HepG2 (cell line): ENCODE data around the gene CYLD. TPM values are rescaled to one million over a fixed set of nuclear protein-coding genes. Genes with fewer than 3 reads are reported as not detected.

Experiments used
- ATAC-seq: fragments of 200-7000 bp; cut with Tn5 transposase; 3 replicates; pipeline ENCODE4 v1.9.1; 2020; ENCODE audit warnings: mild to moderate bottlenecking, moderate library complexity
- BruUV-seq: library from RNA; stranded (reverse); fragments of 400-500 nt; replicated peaks from 2 replicates; lab custom pipeline; 2021; lab: Mats Ljungman, UMichigan
- CTCF ChIA-PET: fragments of 300-600 bp; formaldehyde crosslinking; extraction: SDS; loops from one replicate; lab custom pipeline; 2021; ENCODE audit warnings: low total read pairs, inconsistent platforms, low intra/inter-chr PET ratio; lab: Yijun Ruan, JAX
- POLR2A ChIA-PET: fragments of 350-600 bp; sonication (Branson Sonifier 250); formaldehyde crosslinking; loops from one replicate; lab custom pipeline; 2020; ENCODE audit warnings: antibody characterized with exemption, inconsistent platforms; lab: Yijun Ruan, JAX
- DNase-seq: peaks from one replicate; pipeline ENCODE4 v3.0.0-alpha.2; 2015; ENCODE audit warnings: low spot score
- FAIRE-seq: peaks from 3 replicates; lab custom pipeline; 2011; peaks lifted over from hg19 to GRCh38; lab: Jason Lieb, UNC
- H2AFZ ChIP-seq: one replicate; pipeline ENCODE4 v1.6.1; 2011; ENCODE audit warnings: low read length, inconsistent platforms
- H3K27ac ChIP-seq: fragments of 300-600 bp; 3 replicates; pipeline ENCODE4 v1.8.0; 2011; ENCODE audit warnings: mixed run types, mild to moderate bottlenecking, mixed read lengths, low read length, inconsistent platforms; ENCODE audit not compliant: insufficient read depth; ENCODE audit errors: extremely low read length
- H3K27me3 ChIP-seq, 2 experiments: fragments of 200-600 bp in 1 of 2; 2 replicates in 1 of 2; 3 replicates in 1 of 2; pipeline versions ENCODE4 v1.6.0 to v1.8.0; 2011; ENCODE audit warnings: low read length in 2 of 2, mild to moderate bottlenecking in 2 of 2, moderate library complexity in 2 of 2, inconsistent platforms in 1 of 2; ENCODE audit not compliant: insufficient read depth in 2 of 2, control insufficient read depth in 1 of 2
- H3K36me3 ChIP-seq, 2 experiments: fragments of 200-600 bp in 1 of 2; replicated peaks in 1 of 2; 2 replicates in 1 of 2; 3 replicates in 1 of 2; pipeline versions ENCODE4 v1.5.1 to v1.8.0; 2011; ENCODE audit warnings: low read length in 2 of 2, inconsistent platforms in 1 of 2; ENCODE audit not compliant: insufficient read depth in 2 of 2, control insufficient read depth in 1 of 2
- H3K4me1 ChIP-seq: 2 replicates; pipeline ENCODE4 v1.5.1; 2012; ENCODE audit warnings: low read length, inconsistent platforms; ENCODE audit not compliant: insufficient read depth
- H3K4me2 ChIP-seq: 2 replicates; pipeline ENCODE4 v1.6.0; 2011; ENCODE audit warnings: low read depth, low read length, inconsistent platforms
- H3K4me3 ChIP-seq, 3 experiments: fragments of 200-600 bp in 1 of 3; sonication (generic), shearing (Covaris generic) in 1 of 3; replicated peaks in 1 of 3; 2 replicates each; pipeline ENCODE4 v1.5.1; 2011 to 2016; ENCODE audit warnings: low read length in 3 of 3, inconsistent platforms in 2 of 3, low read depth in 2 of 3, mild to moderate bottlenecking in 2 of 3, control low read depth in 1 of 3, mixed read lengths in 1 of 3; ENCODE audit not compliant: insufficient read depth in 1 of 3
- H3K79me2 ChIP-seq: one replicate; pipeline ENCODE4 v1.6.1; 2011; ENCODE audit warnings: low read length, inconsistent platforms; ENCODE audit not compliant: insufficient read depth
- H3K9ac ChIP-seq: 2 replicates; pipeline ENCODE4 v1.6.0; 2011; ENCODE audit warnings: mild to moderate bottlenecking, low read depth, low read length, inconsistent platforms; ENCODE audit not compliant: insufficient read depth
- H3K9me3 ChIP-seq: 2 replicates; pipeline ENCODE4 v1.5.1; 2012; ENCODE audit warnings: mild to moderate bottlenecking, low read length
- H4K20me1 ChIP-seq: 2 replicates; pipeline ENCODE4 v1.6.0; 2011; ENCODE audit warnings: inconsistent platforms, mild to moderate bottlenecking, low read length, moderate library complexity; ENCODE audit not compliant: insufficient read depth
- KAT2B ChIP-seq: fragments of 150-350 bp; IDR thresholded peaks from 2 replicates; pipeline ENCODE4 v1.6.1; 2014; ENCODE audit warnings: low read depth, low read length, borderline replicate concordance
- MLX ChIP-seq: IDR thresholded peaks from 2 replicates; pipeline ENCODE4 v1.6.1; 2016
- THRA ChIP-seq: sonication (generic); formaldehyde crosslinking; IDR thresholded peaks from 2 replicates; pipeline ENCODE4 v1.4.0; 2020; ENCODE audit warnings: missing genetic modification reagents, borderline replicate concordance
- ZGPAT ChIP-seq: IDR thresholded peaks from 2 replicates; pipeline ENCODE4 v1.6.1; 2016; ENCODE audit warnings: mild to moderate bottlenecking
- ZNF101 ChIP-seq: sonication (generic); formaldehyde crosslinking; IDR thresholded peaks from 2 replicates; pipeline ENCODE4 v1.4.0; 2020; ENCODE audit warnings: mild to moderate bottlenecking, low read depth, missing genetic modification reagents, borderline replicate concordance
- ZNF282 ChIP-seq: fragments of 450-650 bp; IDR thresholded peaks from 2 replicates; pipeline ENCODE4 v1.6.1; 2018; ENCODE audit not compliant: partially characterized antibody
- WGBS: methylation state at CpG from one replicate; pipeline ENCODE4 v1.1.6; 2017; ENCODE audit warnings: low lambda C conversion rate; 5-methylcytosine and 5-hydroxymethylcytosine counted together
- in situ Hi-C: cut with HindIII; loops from 2 replicates; pipeline ENCODE4 v1.10.0; 2017; ENCODE audit warnings: low pct_unique_long_range_greater_than_20kb; ENCODE audit not compliant: extremely low pct_ligation_motif_present
- intact Hi-C: fragments of 100-400 bp; cut with micrococcal nuclease; formaldehyde crosslinking; loops from one replicate; pipeline ENCODE4 v1.10.0; 2022; ENCODE audit not compliant: unreplicated experiment
- polyA plus RNA-seq, 8 experiments: library from polyadenylated mRNA; depleted of rRNA in 3 of 8; stranded (reverse) in 7 of 8; unstranded in 1 of 8; fragments of >200 nt; fragmentation: Illumina TruSeq in 4 of 8; extraction: Trizol in 4 of 8; gene quantifications; 2 replicates each; pipeline versions ENCODE4 v1.2.1 to v1.2.3, GENCODE V29; 2011 to 2016; ENCODE audit warnings: low read depth in 4 of 8, missing spikeins in 1 of 8, mixed read lengths in 1 of 8; ENCODE audit not compliant: insufficient read depth in 1 of 8
- total RNA-seq, 5 experiments: library from RNA; depleted of rRNA; stranded (reverse); fragments of >200 nt; fragmentation: Illumina TruSeq; extraction: Trizol; gene quantifications; 2 replicates each; pipeline ENCODE4 v1.2.3, GENCODE V29; 2016; ENCODE audit warnings: low read depth in 1 of 5

CYLD gene
- total and polyA plus RNA-seq, 2 of the 13 experiments (the other 11 are each of a cell fraction or from before 2014, with no cell fraction given) = 6.1 to 11.4 TPM

GRCh38 chr16:50826797-50827316 lies 85.0 kb downstream of the CYLD start (continued):
- TF ChIP-seq THRA (CRISPR knock-in tag) (no peak), ZNF101 (CRISPR knock-in tag) (no peak), MLX (CRISPR knock-in tag) (no peak), ZGPAT (CRISPR knock-in tag) (no peak)
- TF ChIP-seq, all 625 proteins: peak for 0

- no peak for DNase-seq
- H3K36me3 ChIP-seq = no peaks in the 10 kb centered on the region
- intact Hi-C loops (no loop called here), in situ Hi-C loops (no loop called here)
- no peaks in the 10 kb centered on the region for H3K79me2 ChIP-seq
- no peak for FAIRE-seq
- H3K9ac ChIP-seq = no peak overlapping the region
- H4K20me1 ChIP-seq = no peaks in the 10 kb centered on the region
- H3K27ac ChIP-seq = no peak overlapping the region
- H3K27me3 ChIP-seq = peaks cover 2 to 12% of the 10 kb centered on the region in 2 experiments; a peak in 2 of 5 replicates
- TF ChIP-seq KAT2B = peak; percentile 52; the same call in 1 of the 2 replicates
- no peak for TF ChIP-seq ZNF282
- CTCF ChIA-PET = no interaction called here
- ATAC-seq = no peak
- POLR2A ChIA-PET = no interaction called here
- no peak overlapping the region for H3K4me3 ChIP-seq
- no peaks in the 10 kb centered on the region for H3K4me1 ChIP-seq
- 0% methylated on average over 1 of the region's 1 CpG for WGBS
- H3K9me3 ChIP-seq = no peaks in the 10 kb centered on the region
- no TSS peak for BruUV-seq
- H3K4me2 ChIP-seq = no peak overlapping the region
- H2AFZ ChIP-seq = no peak overlapping the region
Observed at GRCh38 chr16:50828164-50828702, 86.3 kb downstream of the CYLD start.
